Nucleus accumbens (tissue), 56 donors: ENCODE results near the gene KRTAP10-12.

ENCODE experiments used
- DNase-seq, 56 donors: peaks; one replicate each; lab custom pipeline; 2025; lab: John Stamatoyannopoulos, UW

Gene KRTAP10-12

GRCh38 chr21:44729336-44730027 is 32.5 kb downstream of the KRTAP10-12 start:
- DNase-seq: no peak

GRCh38 chr21:44730028-44730395 is 33.0 kb downstream of the KRTAP10-12 start:
- DNase-seq: no peak

- DNase-seq: no peak
Observed at GRCh38 chr21:44730951-44731579, 34.1 kb downstream of the KRTAP10-12 start.

GRCh38 chr21:44732263-44732662 is 35.3 kb downstream of the KRTAP10-12 start:
- DNase-seq: no peak

GRCh38 chr21:44732956-44733355 is 36.0 kb downstream of the KRTAP10-12 start:
- DNase-seq: no peak

- no peak for DNase-seq
Observed at GRCh38 chr21:44734026-44734745, 37.2 kb downstream of the KRTAP10-12 start.

GRCh38 chr21:44734841-44735240 is 37.9 kb downstream of the KRTAP10-12 start:
- DNase-seq: no peak

- DNase-seq: no peak
Observed at GRCh38 chr21:44735821-44736220, 38.8 kb downstream of the KRTAP10-12 start.

GRCh38 chr21:44736291-44737004 is 39.5 kb downstream of the KRTAP10-12 start:
- DNase-seq: no peak

- DNase-seq: no peak
Observed at GRCh38 chr21:44737706-44738354, 40.9 kb downstream of the KRTAP10-12 start.

- no peak for DNase-seq
Observed at GRCh38 chr21:44738621-44739020, 41.6 kb downstream of the KRTAP10-12 start.

GRCh38 chr21:44739316-44739715 is 42.3 kb downstream of the KRTAP10-12 start:
- DNase-seq: no peak

GRCh38 chr21:44740742-44741141 is 43.8 kb downstream of the KRTAP10-12 start:
- DNase-seq: no peak

- no peak for DNase-seq
Observed at GRCh38 chr21:44741921-44742320, 44.9 kb downstream of the KRTAP10-12 start.

- DNase-seq: no peak
Observed at GRCh38 chr21:44742418-44743153, 45.6 kb downstream of the KRTAP10-12 start.
